HFFc6 (cell line): ENCODE results near the gene GATAD2B. TPM values are rescaled to one million over a fixed set of nuclear protein-coding genes. Genes with fewer than 3 reads are reported as not detected.
"Not testable (repeated sequence)": the region's sequence is repeated elsewhere in the genome, so short reads cannot be mapped to it uniquely, and the experiment has no call there.

Source experiments
- DNase-seq: peaks from one replicate; pipeline ENCODE4 v3.0.0-alpha.2; 2018
- H3K27ac Mint-ChIP-seq: 2 replicates; pipeline ENCODE4 v1.8.0; 2020; ENCODE audit warnings: mild to moderate bottlenecking, mixed read lengths
- H3K27me3 Mint-ChIP-seq: 2 replicates; pipeline ENCODE4 v1.8.0; 2021; ENCODE audit warnings: mild to moderate bottlenecking, moderate library complexity, mixed read lengths; ENCODE audit not compliant: insufficient read depth
- H3K36me3 Mint-ChIP-seq: 2 replicates; pipeline ENCODE4 v1.8.0; 2021; ENCODE audit warnings: low read depth, mixed read lengths
- H3K4me1 Mint-ChIP-seq: 2 replicates; pipeline ENCODE4 v1.8.0; 2020; ENCODE audit warnings: low read depth, mixed read lengths
- H3K4me3 Mint-ChIP-seq: 2 replicates; pipeline ENCODE4 v1.8.0; 2020; ENCODE audit warnings: mild to moderate bottlenecking, moderate library complexity, mixed read lengths
- H3K9me3 Mint-ChIP-seq: 2 replicates; pipeline ENCODE4 v1.8.0; 2020; ENCODE audit warnings: mild to moderate bottlenecking, mixed read lengths
- CTCF ChIP-seq: fragments of 200-600 bp; sonication (generic); IDR thresholded peaks from 2 replicates; pipeline ENCODE4 v1.5.0; 2021; ENCODE audit warnings: antibody characterized with exemption, mild to moderate bottlenecking
- total RNA-seq, 6 experiments: library from RNA; stranded (reverse); fragmentation: NEBNext Ultra II Directional; extraction: Animal tissue kit (Norgen Biotek cat#: 25700); gene quantifications; 2 replicates in 1 of 6; 3 replicates in 5 of 6; pipeline ENCODE4 v1.2.3, GENCODE V29; 2021

Gene GATAD2B
- total RNA-seq, 6 experiments from 2014 or later: 29.3 to 40.9 (median 38.4) TPM

- no peak for TF ChIP-seq CTCF
- peaks cover 4% of the 10 kb centered on the region; the same call in 1 of the 2 replicates for H3K36me3 Mint-ChIP-seq
- no peak for DNase-seq
- H3K27ac Mint-ChIP-seq: no peak overlapping the region
- H3K4me1 Mint-ChIP-seq: peaks cover 17% of the 10 kb centered on the region
- H3K9me3 Mint-ChIP-seq: no peaks in the 10 kb centered on the region
- H3K27me3 Mint-ChIP-seq: peaks cover 4% of the 10 kb centered on the region
- no peak overlapping the region for H3K4me3 Mint-ChIP-seq
Observed at GRCh38 chr1:153770797-153771196, 152.0 kb downstream of the GATAD2B start.

GRCh38 chr1:153769221-153769620 is 153.6 kb downstream of the GATAD2B start:
- DNase-seq: no peak
- H3K27me3 Mint-ChIP-seq: peaks cover 2% of the 10 kb centered on the region
- no peaks in the 10 kb centered on the region for H3K9me3 Mint-ChIP-seq
- H3K36me3 Mint-ChIP-seq: peaks cover 14% of the 10 kb centered on the region; the same call in 1 of the 2 replicates
- TF ChIP-seq CTCF: no peak
- no peak overlapping the region for H3K27ac Mint-ChIP-seq
- peaks cover 8% of the 10 kb centered on the region for H3K4me1 Mint-ChIP-seq
- no peak overlapping the region for H3K4me3 Mint-ChIP-seq

GRCh38 chr1:153768316-153769181 is 154.2 kb downstream of the GATAD2B start:
- DNase-seq: no peak
- H3K4me3 Mint-ChIP-seq: no peak overlapping the region
- H3K9me3 Mint-ChIP-seq: no peaks in the 10 kb centered on the region
- no peak for TF ChIP-seq CTCF
- peaks cover 13% of the 10 kb centered on the region for H3K36me3 Mint-ChIP-seq
- peaks cover 2% of the 10 kb centered on the region; the same call in 1 of the 2 replicates for H3K27me3 Mint-ChIP-seq
- H3K27ac Mint-ChIP-seq: no peak overlapping the region
- peaks cover 2% of the 10 kb centered on the region; the same call in 1 of the 2 replicates for H3K4me1 Mint-ChIP-seq

GRCh38 chr1:153767519-153767918 is 155.3 kb downstream of the GATAD2B start:
- Mint-ChIP-seq H3K9me3 (no peaks in the 10 kb centered on the region), H3K27ac (no peak overlapping the region), H3K36me3 (peaks cover 19% of the 10 kb centered on the region), H3K4me1 (no peaks in the 10 kb centered on the region), H3K27me3 (peaks cover 2% of the 10 kb centered on the region; the same call in 1 of the 2 replicates), H3K4me3 (no peak overlapping the region)
- DNase-seq: no peak
- no peak for TF ChIP-seq CTCF

- not testable (repeated sequence) for H3K4me3 Mint-ChIP-seq, DNase-seq, H3K4me1 Mint-ChIP-seq, H3K27ac Mint-ChIP-seq, H3K9me3 Mint-ChIP-seq, H3K27me3 Mint-ChIP-seq
- peaks cover 22% of the 10 kb centered on the region for H3K36me3 Mint-ChIP-seq
Observed at GRCh38 chr1:153766663-153767062, 156.1 kb downstream of the GATAD2B start.

- Mint-ChIP-seq H3K27me3 (peaks cover 2% of the 10 kb centered on the region; the same call in 1 of the 2 replicates), H3K27ac (no peak overlapping the region), H3K36me3 (peaks cover 28% of the 10 kb centered on the region), H3K9me3 (no peaks in the 10 kb centered on the region), H3K4me1 (peaks cover 11% of the 10 kb centered on the region), H3K4me3 (no peak overlapping the region)
- no peak for DNase-seq
- TF ChIP-seq CTCF: no peak
Observed at GRCh38 chr1:153764310-153764709, 158.5 kb downstream of the GATAD2B start.
